Bronchial epithelial cell (primary cell): ENCODE measurements around the gene CYBA. TPM values are rescaled to one million over a fixed set of nuclear protein-coding genes. Genes with fewer than 3 reads are reported as not detected.

Experiments used
- DNase-seq: peaks from one replicate; pipeline ENCODE4 v3.0.0-alpha.2; 2010; ENCODE audit warnings: low read depth
- FAIRE-seq: peaks from 2 replicates; lab custom pipeline; 2011; peaks lifted over from hg19 to GRCh38; lab: Jason Lieb, UNC
- H3K27me3 ChIP-seq: 2 replicates; pipeline ENCODE4 v1.5.1; 2011; ENCODE audit warnings: low read length; ENCODE audit not compliant: control insufficient read depth, insufficient read depth
- H3K36me3 ChIP-seq: 2 replicates; pipeline ENCODE4 v1.5.1; 2011; ENCODE audit warnings: low read length; ENCODE audit not compliant: control insufficient read depth, insufficient read depth
- H3K4me3 ChIP-seq: 2 replicates; pipeline ENCODE4 v1.5.1; 2011; ENCODE audit warnings: mild to moderate bottlenecking, low read depth, low read length, control low read depth
- total RNA-seq: library from RNA; depleted of rRNA; stranded (reverse); fragments of >200 nt; gene quantifications from 2 replicates; pipeline ENCODE4 v1.2.1, GENCODE V29; 2014
- TF ChIP-seq, protein P1 (sequence below): IDR thresholded peaks from 2 replicates; pipeline ENCODE4 v1.5.1; 2011; ENCODE audit warnings: mild to moderate bottlenecking, moderate library complexity, low read length, control low read depth, inconsistent platforms; ENCODE audit not compliant: insufficient read depth, severe bottlenecking

CYBA gene
- total RNA-seq, 1 donor from 2014 or later = 134 TPM

DNA sequence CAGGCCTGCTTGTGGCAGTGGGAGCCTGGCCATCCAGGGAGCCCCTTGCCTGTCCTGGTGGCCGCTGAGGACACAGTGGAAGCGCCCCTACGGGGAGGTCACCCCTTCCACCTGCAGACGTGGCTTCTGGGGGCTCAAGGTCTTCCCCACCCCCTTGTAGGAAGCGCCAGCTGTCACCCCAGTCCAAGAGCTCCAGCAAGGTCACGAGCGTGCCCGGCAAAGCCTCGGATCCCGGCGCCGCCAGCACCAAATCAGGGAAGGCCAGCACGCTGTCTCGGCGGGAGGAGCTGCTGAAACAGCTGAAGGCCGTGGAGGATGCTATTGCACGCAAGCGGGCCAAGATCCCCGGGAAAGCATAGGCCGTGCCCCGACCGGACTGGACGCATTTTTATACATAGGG is 19.9 kb downstream of the CYBA start:
- TF ChIP-seq, protein P1, sequence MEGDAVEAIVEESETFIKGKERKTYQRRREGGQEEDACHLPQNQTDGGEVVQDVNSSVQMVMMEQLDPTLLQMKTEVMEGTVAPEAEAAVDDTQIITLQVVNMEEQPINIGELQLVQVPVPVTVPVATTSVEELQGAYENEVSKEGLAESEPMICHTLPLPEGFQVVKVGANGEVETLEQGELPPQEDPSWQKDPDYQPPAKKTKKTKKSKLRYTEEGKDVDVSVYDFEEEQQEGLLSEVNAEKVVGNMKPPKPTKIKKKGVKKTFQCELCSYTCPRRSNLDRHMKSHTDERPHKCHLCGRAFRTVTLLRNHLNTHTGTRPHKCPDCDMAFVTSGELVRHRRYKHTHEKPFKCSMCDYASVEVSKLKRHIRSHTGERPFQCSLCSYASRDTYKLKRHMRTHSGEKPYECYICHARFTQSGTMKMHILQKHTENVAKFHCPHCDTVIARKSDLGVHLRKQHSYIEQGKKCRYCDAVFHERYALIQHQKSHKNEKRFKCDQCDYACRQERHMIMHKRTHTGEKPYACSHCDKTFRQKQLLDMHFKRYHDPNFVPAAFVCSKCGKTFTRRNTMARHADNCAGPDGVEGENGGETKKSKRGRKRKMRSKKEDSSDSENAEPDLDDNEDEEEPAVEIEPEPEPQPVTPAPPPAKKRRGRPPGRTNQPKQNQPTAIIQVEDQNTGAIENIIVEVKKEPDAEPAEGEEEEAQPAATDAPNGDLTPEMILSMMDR = no peak
- DNase-seq = no peak
- no peaks in the 10 kb centered on the region for H3K27me3 ChIP-seq
- H3K36me3 ChIP-seq = peaks cover 13% of the 10 kb centered on the region
- no peak overlapping the region for H3K4me3 ChIP-seq
- no peak for FAIRE-seq

DNA sequence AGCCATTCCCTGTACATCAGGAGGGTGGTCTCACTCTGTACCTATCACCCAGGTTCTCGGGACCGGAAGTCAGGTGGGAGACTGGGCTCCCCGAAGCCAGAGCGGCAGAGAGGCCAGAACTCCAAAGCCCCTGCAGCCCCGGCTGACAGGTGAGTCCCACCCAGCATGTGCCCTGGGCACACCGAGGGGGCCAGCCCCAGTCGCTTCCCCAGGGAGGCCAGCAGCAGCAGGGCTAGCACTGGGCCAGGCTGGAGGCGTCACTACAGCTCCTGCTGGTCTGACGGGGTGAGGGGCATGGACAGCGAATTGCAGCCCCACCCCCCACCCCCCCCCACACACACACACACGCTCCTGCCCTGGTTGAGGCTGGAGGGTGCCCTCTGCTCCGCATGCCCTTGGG is 20.4 kb downstream of the CYBA start:
- peaks cover 14% of the 10 kb centered on the region for H3K36me3 ChIP-seq

GRCh38 chr16:88629835-88630234 is 21.0 kb downstream of the CYBA start:
- Histone ChIP-seq H3K4me3 (no peak overlapping the region), H3K27me3 (no peaks in the 10 kb centered on the region), H3K36me3 (peaks cover 20% of the 10 kb centered on the region)
- FAIRE-seq (no peak), DNase-seq (no peak)
- TF ChIP-seq, protein P1 = no peak

More for the DNA sequence above, 20.4 kb downstream of the CYBA start:
- DNase-seq (no peak), FAIRE-seq (no peak)
- Histone ChIP-seq H3K4me3 (no peak overlapping the region), H3K27me3 (no peaks in the 10 kb centered on the region)
- TF ChIP-seq, protein P1 = no peak

- no peak for DNase-seq
- FAIRE-seq = no peak
- H3K27me3 ChIP-seq = no peaks in the 10 kb centered on the region
- H3K36me3 ChIP-seq = peaks cover 22% of the 10 kb centered on the region
- H3K4me3 ChIP-seq = no peak overlapping the region
- TF ChIP-seq, protein P1 = peak; percentile 27
Measured at GRCh38 chr16:88628512-88628974, 22.3 kb downstream of the CYBA start.

GRCh38 chr16:88627531-88628411 is 23.1 kb downstream of the CYBA start:
- Histone ChIP-seq H3K27me3 (no peaks in the 10 kb centered on the region), H3K4me3 (no peak overlapping the region), H3K36me3 (peaks cover 29% of the 10 kb centered on the region)
- FAIRE-seq (peak; percentile 13), DNase-seq (no peak)
- TF ChIP-seq, protein P1 = no peak

- TF ChIP-seq, protein P1 = no peak
- FAIRE-seq (peak; percentile 43), DNase-seq (no peak)
- Histone ChIP-seq H3K36me3 (peaks cover 35% of the 10 kb centered on the region), H3K27me3 (no peaks in the 10 kb centered on the region), H3K4me3 (no peak overlapping the region)
Measured at GRCh38 chr16:88626646-88627045, 24.2 kb downstream of the CYBA start.
